A549 (cell line): Measurements from ENCODE around the gene ADARB2.

Experiments
- CEBPB ChIP-seq, 2 experiments: fragments of >200 bp in 1 of 2; sonication (Bioruptor Twin) in 1 of 2; formaldehyde crosslinking in 1 of 2; IDR thresholded peaks; 2 replicates each; pipeline ENCODE4 v1.6.1; 2012 to 2016
- CTCF ChIP-seq: fragments of >200 bp; sonication (Bioruptor Twin); formaldehyde crosslinking; IDR thresholded peaks from 3 replicates; pipeline ENCODE4 v1.5.1; 2016
- EP300 ChIP-seq, 2 experiments: fragments of >200 bp; sonication (Bioruptor Twin); formaldehyde crosslinking; IDR thresholded peaks; 2 replicates in 1 of 2; 3 replicates in 1 of 2; pipeline ENCODE4 v1.6.1; 2016 to 2017
- HDAC2 ChIP-seq: fragments of 200-600 bp; sonication (generic); IDR thresholded peaks from 2 replicates; pipeline ENCODE4 v1.6.1; 2016
- MAX ChIP-seq: IDR thresholded peaks from 2 replicates; pipeline ENCODE4 v1.6.1; 2012
- NFE2L2 ChIP-seq: fragments of 150-350 bp; conservative IDR thresholded peaks from 2 replicates; pipeline ENCODE4 v1.6.1; 2014; ENCODE audit warnings: low read length
- POLR2A ChIP-seq: IDR thresholded peaks from 2 replicates; pipeline ENCODE4 v1.6.1; 2012; ENCODE audit warnings: mild to moderate bottlenecking, low read length
- RAD21 ChIP-seq, 2 experiments: fragments of >200 bp in 1 of 2; sonication (Bioruptor Twin) in 1 of 2; formaldehyde crosslinking in 1 of 2; IDR thresholded peaks in 1 of 2; conservative IDR thresholded peaks in 1 of 2; 2 replicates in 1 of 2; 3 replicates in 1 of 2; pipeline ENCODE4 v1.6.1; 2012 to 2018; ENCODE audit warnings: inconsistent platforms in 1 of 2
- REST ChIP-seq: fragments of 200-600 bp; sonication (generic); IDR thresholded peaks from 2 replicates; pipeline ENCODE4 v1.6.1; 2016; ENCODE audit warnings: antibody characterized with exemption, mild to moderate bottlenecking, moderate library complexity
- RFX5 ChIP-seq: fragments of 450-650 bp; IDR thresholded peaks from 2 replicates; pipeline ENCODE4 v1.7.1; 2014; ENCODE audit warnings: antibody characterized with exemption, mild to moderate bottlenecking, moderate library complexity
- TP53 ChIP-seq: fragments of 250-450 bp; sonication (Bioruptor Pico); IDR thresholded peaks from 2 replicates; pipeline ENCODE4 v1.5.0; 2021; ENCODE audit warnings: mild to moderate bottlenecking, moderate library complexity

- TF ChIP-seq CTCF (no peak), CEBPB (IDR thresholded peaks at IDR 0.05) (no peak), HDAC2 (no peak), POLR2A (no peak), REST (no peak), NFE2L2 (no peak), MAX (no peak), RAD21 (conservative IDR thresholded peaks at IDR 0.05 in 1 of 2, IDR thresholded peaks at IDR 0.05 in 1 of 2) (no peak), RFX5 (no peak), EP300 (IDR thresholded peaks at IDR 0.05) (no peak), TP53 (CRISPR knock-in tag) (no peak)
These were observed 584.0 kb downstream of the ADARB2 start for GRCh38 chr10:1153251-1153763.
